Skeletal muscle tissue (tissue), 4 donors: ENCODE results near the gene CCDC91. TPM values are rescaled to one million over a fixed set of nuclear protein-coding genes. Genes with fewer than 3 reads are reported as not detected.

ENCODE experiments used
- H3K27ac ChIP-seq: one replicate; pipeline ENCODE4 v1.7.0; 2013; ENCODE audit warnings: mild to moderate bottlenecking, low read depth, low read length, inconsistent platforms
- H3K27me3 ChIP-seq, 3 donors: one replicate each; pipeline ENCODE4 v1.7.0; 2013; ENCODE audit warnings: low read length in 3 of 3; ENCODE audit not compliant: control insufficient read depth in 3 of 3, insufficient read depth in 3 of 3
- H3K36me3 ChIP-seq, 3 donors: one replicate each; pipeline ENCODE4 v1.7.0; 2013; ENCODE audit warnings: low read length in 3 of 3; ENCODE audit not compliant: control insufficient read depth in 3 of 3, insufficient read depth in 3 of 3
- H3K4me1 ChIP-seq, 3 donors: one replicate each; pipeline ENCODE4 v1.7.0; 2013; ENCODE audit warnings: low read length in 3 of 3, mild to moderate bottlenecking in 3 of 3; ENCODE audit not compliant: control insufficient read depth in 3 of 3, insufficient read depth in 3 of 3
- H3K4me3 ChIP-seq, 3 donors: one replicate each; pipeline ENCODE4 v1.7.0; 2013; ENCODE audit warnings: low read length in 3 of 3
- H3K9ac ChIP-seq, 3 donors: one replicate each; pipeline ENCODE4 v1.7.0; 2013; ENCODE audit warnings: low read length in 3 of 3, mild to moderate bottlenecking in 3 of 3, moderate library complexity in 2 of 3, low read depth in 1 of 3
- H3K9me3 ChIP-seq, 3 donors: one replicate each; pipeline ENCODE4 v1.7.0; 2013; ENCODE audit warnings: low read length in 3 of 3; ENCODE audit not compliant: control insufficient read depth in 3 of 3
- total RNA-seq: library from RNA; depleted of rRNA; stranded (reverse); fragments of >200 nt; gene quantifications from one replicate; pipeline ENCODE4 v1.2.3, GENCODE V29; 2014
- donor health status: Osteomylitis.

Gene CCDC91
- total RNA-seq, 1 donor from 2014 or later, result 32.9 TPM

DNA sequence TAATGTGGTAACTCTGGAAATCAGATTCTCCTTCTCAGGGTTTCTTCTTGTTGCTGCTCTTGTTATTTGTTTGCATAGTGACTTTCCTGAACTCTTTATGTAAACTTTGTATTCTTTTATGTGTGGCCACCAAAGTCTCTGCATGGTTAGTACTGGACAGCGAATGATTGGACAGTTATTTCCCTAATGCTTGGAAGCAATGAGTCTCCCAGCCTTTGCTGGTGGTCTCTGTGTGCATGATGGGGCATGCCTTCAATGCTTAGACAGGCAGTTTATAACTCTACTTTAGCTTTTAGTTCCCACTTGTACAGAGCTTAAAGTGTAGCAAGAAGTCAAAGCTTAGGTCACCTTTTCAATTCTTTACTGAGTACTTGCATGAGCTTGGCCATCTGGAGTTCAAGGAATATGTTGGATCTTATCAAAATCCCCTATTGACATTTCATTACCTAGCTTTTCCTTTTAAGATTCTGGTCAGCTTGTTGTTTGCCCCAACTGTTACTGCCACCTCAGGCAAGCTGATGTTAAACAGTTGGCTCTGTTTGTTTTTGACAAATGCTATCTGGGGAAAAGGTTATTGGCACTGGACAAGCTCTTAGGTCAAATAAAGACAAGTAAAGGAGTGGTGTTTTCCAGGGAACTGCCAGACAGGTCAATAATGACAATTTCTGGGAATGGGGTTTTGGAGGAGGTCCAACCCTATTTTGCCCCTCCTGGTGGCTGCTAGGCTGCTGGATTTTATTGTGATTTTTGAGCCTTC, 12.3 kb downstream of the CCDC91 start:
- H3K27ac ChIP-seq, result no peak overlapping the region
- H3K36me3 ChIP-seq, result no peaks in the 10 kb centered on the region
- no peaks in the 10 kb centered on the region for H3K9me3 ChIP-seq
- peaks cover 0 to 6% (median 0%) of the 10 kb centered on the region in 3 donors for H3K4me1 ChIP-seq
- H3K9ac ChIP-seq, result no peak overlapping the region
- no peak overlapping the region for H3K4me3 ChIP-seq
- H3K27me3 ChIP-seq, result no peaks in the 10 kb centered on the region

DNA sequence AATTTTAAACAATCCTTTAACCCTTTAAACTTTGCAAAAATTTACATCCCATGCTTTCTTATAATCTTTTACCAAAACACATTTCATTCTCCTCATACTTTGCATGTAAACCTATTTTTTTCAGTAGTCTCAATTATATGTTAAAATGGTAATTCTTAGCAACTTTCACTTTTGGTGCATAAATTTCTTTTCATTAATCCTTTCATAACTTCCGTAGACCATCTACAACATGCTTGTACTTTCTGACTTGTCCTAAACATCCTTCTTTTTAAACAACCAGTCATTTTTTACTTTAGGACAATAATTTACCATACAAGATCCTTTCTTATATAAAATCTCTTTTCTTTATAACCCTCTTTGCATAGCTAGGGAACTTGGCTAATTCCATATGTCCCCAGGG, 19.5 kb downstream of the CCDC91 start:
- peaks cover 0 to 2% (median 0%) of the 10 kb centered on the region in 3 donors for H3K36me3 ChIP-seq
- H3K9me3 ChIP-seq, result no peaks in the 10 kb centered on the region
- no peaks in the 10 kb centered on the region for H3K4me1 ChIP-seq
- H3K4me3 ChIP-seq, result no peak overlapping the region
- H3K9ac ChIP-seq, result no peak overlapping the region
- no peaks in the 10 kb centered on the region for H3K27me3 ChIP-seq
- H3K27ac ChIP-seq, result no peak overlapping the region

- H3K4me1 ChIP-seq, result no peaks in the 10 kb centered on the region
- peaks cover 0 to 2% (median 0%) of the 10 kb centered on the region in 3 donors for H3K36me3 ChIP-seq
- no peak overlapping the region for H3K4me3 ChIP-seq
Observed at GRCh38 chr12:28212182-28212581, 21.9 kb downstream of the CCDC91 start.

DNA sequence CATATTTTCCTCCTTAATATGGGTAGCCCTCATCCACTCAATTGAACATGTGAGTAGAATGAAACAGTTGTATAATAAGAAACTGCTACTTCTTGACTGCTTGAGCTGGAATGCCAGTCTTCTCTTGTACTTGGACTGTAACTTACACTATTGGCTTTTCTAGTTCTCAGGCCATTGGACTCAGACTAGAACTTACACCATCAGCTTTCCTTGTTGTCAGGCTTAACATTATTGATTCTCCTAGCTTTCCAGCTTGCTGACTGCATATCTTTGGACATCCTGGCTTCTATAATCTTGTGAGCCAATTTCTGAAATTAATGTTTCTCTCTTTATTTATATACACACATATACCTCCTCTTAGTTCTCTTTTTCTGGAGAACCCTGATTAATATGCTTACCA, 24.8 kb downstream of the CCDC91 start:
- Histone ChIP-seq H3K36me3 (peaks cover 0 to 2% (median 0%) of the 10 kb centered on the region in 3 donors), H3K4me3 (no peak overlapping the region), H3K9ac (no peak overlapping the region), H3K27me3 (no peaks in the 10 kb centered on the region), H3K9me3 (peaks cover 0 to 5% (median 0%) of the 10 kb centered on the region in 3 donors), H3K27ac (no peak overlapping the region), H3K4me1 (no peaks in the 10 kb centered on the region)

More at GRCh38 chr12:28212182-28212581, 21.9 kb downstream of the CCDC91 start:
- Histone ChIP-seq H3K9ac (no peak overlapping the region), H3K27ac (no peak overlapping the region), H3K27me3 (no peaks in the 10 kb centered on the region), H3K9me3 (no peaks in the 10 kb centered on the region)

DNA sequence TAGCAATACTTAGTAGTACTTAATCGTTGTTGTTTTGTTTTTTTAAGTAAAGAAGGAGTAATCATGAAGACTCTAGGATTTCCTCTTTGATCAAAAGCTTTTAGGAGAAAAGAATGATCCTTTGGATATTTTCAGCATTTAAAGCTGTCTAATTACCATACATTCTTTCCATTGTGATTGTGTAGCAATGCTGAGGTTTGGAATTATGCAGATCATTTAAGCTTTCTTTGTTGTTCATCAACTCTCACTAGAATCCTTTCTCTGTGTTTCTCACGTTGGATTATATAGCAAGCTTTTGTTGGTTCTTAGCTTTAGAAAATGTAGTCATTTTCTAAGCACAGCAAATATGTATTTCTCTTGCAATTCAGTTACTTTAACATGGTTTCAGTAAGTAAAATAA, 25.8 kb downstream of the CCDC91 start:
- Histone ChIP-seq H3K27me3 (no peaks in the 10 kb centered on the region), H3K27ac (no peak overlapping the region), H3K9ac (no peak overlapping the region), H3K36me3 (no peaks in the 10 kb centered on the region), H3K4me1 (no peaks in the 10 kb centered on the region), H3K9me3 (peaks cover 0 to 5% (median 0%) of the 10 kb centered on the region in 3 donors), H3K4me3 (no peak overlapping the region)

- H3K9ac ChIP-seq, result no peak overlapping the region
- no peaks in the 10 kb centered on the region for H3K27me3 ChIP-seq
- H3K4me1 ChIP-seq, result no peaks in the 10 kb centered on the region
- H3K9me3 ChIP-seq, result peaks cover 0 to 5% (median 0%) of the 10 kb centered on the region in 3 donors
- H3K4me3 ChIP-seq, result no peak overlapping the region
- H3K36me3 ChIP-seq, result no peaks in the 10 kb centered on the region
- H3K27ac ChIP-seq, result no peak overlapping the region
Observed at GRCh38 chr12:28217805-28218204, 27.5 kb downstream of the CCDC91 start.

DNA sequence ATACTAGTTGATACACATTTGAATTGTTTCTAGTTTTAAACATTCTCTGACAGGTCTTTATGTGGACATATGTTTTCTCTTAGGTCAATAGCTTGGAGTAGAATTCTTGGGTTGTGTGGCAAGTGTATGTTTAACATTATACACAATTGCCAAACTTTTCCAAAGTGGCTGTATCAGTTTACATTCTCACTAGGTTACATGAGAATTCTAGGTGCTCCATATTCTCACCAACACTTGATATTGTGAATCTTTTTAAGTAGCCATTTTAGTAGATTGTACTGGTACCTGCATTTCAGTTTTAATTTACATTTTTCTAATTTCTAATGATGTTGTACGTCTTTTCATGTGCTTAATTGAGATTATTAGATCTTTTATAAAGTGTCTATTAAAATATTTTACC, 28.6 kb downstream of the CCDC91 start:
- Histone ChIP-seq H3K4me3 (no peak overlapping the region), H3K4me1 (no peaks in the 10 kb centered on the region), H3K9ac (no peak overlapping the region), H3K27me3 (no peaks in the 10 kb centered on the region), H3K9me3 (peaks cover 0 to 5% (median 0%) of the 10 kb centered on the region in 3 donors), H3K27ac (no peak overlapping the region), H3K36me3 (no peaks in the 10 kb centered on the region)

DNA sequence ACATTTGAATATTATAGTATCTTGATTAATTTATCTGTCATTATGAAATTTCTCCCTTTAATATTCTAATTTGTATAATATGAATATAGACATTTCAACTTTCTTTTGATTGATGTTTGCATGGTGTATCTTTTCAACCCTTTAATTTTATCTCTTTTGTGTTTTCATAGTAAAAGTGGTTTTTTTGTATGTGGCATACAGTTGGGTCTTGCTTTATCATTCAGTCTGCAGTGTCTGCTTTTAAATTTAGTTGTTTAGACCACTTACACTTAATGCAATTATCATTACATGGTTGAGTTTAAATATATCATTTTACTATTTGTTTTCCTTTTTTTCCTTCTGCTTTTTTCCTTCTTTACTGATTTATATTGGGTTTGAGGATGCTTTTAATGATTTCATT, 29.6 kb downstream of the CCDC91 start:
- Histone ChIP-seq H3K9me3 (peaks cover 0 to 5% (median 0%) of the 10 kb centered on the region in 3 donors), H3K4me3 (no peak overlapping the region), H3K36me3 (no peaks in the 10 kb centered on the region), H3K27me3 (no peaks in the 10 kb centered on the region), H3K9ac (no peak overlapping the region), H3K27ac (no peak overlapping the region), H3K4me1 (no peaks in the 10 kb centered on the region)

DNA sequence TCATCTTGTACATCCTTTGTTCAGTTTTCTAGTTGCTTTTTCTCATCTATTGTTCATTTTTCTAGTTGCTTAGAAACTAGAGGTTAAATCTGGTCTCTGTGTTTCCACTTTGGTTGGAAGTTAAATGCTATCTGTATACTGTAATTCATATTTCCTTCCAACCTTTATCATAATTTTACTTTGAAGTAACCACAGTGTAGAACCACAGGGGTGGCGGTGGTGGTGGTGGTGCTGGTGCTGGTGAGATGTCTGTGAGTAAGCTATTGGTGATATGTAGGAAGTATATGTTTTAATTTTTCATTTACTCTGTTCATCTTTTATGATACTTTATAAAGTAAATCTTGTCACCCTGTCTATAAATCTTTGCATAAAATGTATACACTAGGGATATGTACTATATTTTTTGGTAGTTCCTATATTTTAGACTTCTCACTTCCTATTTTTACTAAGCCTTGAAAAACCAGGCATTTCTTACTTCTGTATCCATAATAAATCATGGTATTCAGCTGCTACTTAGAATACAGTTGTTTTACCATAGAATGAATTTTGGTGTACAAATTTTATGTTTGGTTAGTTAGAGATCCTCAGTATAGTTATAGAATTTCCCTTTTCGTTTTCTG, 31.9 kb downstream of the CCDC91 start:
- H3K36me3 ChIP-seq, result no peaks in the 10 kb centered on the region
- H3K27ac ChIP-seq, result no peak overlapping the region
- H3K9me3 ChIP-seq, result peaks cover 0 to 5% (median 0%) of the 10 kb centered on the region in 3 donors
- no peaks in the 10 kb centered on the region for H3K27me3 ChIP-seq
- no peak overlapping the region for H3K4me3 ChIP-seq
- no peaks in the 10 kb centered on the region for H3K4me1 ChIP-seq
- no peak overlapping the region for H3K9ac ChIP-seq

GRCh38 chr12:28223025-28223554, 32.8 kb downstream of the CCDC91 start:
- peaks cover 0 to 5% (median 0%) of the 10 kb centered on the region in 3 donors for H3K9me3 ChIP-seq
- H3K9ac ChIP-seq, result no peak overlapping the region
- H3K36me3 ChIP-seq, result no peaks in the 10 kb centered on the region
- no peaks in the 10 kb centered on the region for H3K27me3 ChIP-seq
- H3K4me1 ChIP-seq, result no peaks in the 10 kb centered on the region
- H3K27ac ChIP-seq, result no peak overlapping the region
- H3K4me3 ChIP-seq, result no peak overlapping the region
